IPS-20b (cell line): ENCODE results near the gene CATSPERD.
A peak's percentile ranks its signal among the peaks of the same experiment; 100 is the strongest.
"Not testable (repeated sequence)": the region's sequence is repeated elsewhere in the genome, so short reads cannot be mapped to it uniquely, and the experiment has no call there.

Experiments used
- H3K27ac ChIP-seq: one replicate; pipeline ENCODE4 v1.5.1; 2013; ENCODE audit warnings: low read length
- H3K27me3 ChIP-seq: 2 replicates; pipeline ENCODE4 v1.6.1; 2013; ENCODE audit warnings: mild to moderate bottlenecking, low read length, inconsistent platforms; ENCODE audit not compliant: insufficient read depth
- H3K36me3 ChIP-seq: 2 replicates; pipeline ENCODE4 v1.6.1; 2013; ENCODE audit warnings: low read depth, mild to moderate bottlenecking, inconsistent platforms, low read length, moderate library complexity; ENCODE audit not compliant: insufficient read depth
- H3K4me1 ChIP-seq: 2 replicates; pipeline ENCODE4 v1.6.1; 2013; ENCODE audit warnings: mild to moderate bottlenecking, control low read depth, inconsistent platforms, low read length, moderate library complexity; ENCODE audit not compliant: insufficient read depth
- H3K4me3 ChIP-seq: 2 replicates; pipeline ENCODE4 v1.5.1; 2013; ENCODE audit warnings: mild to moderate bottlenecking, low read length, inconsistent platforms
- H3K9ac ChIP-seq: 2 replicates; pipeline ENCODE4 v1.6.1; 2013; ENCODE audit warnings: low read depth, mild to moderate bottlenecking, inconsistent platforms, low read length, moderate library complexity
- H3K9me3 ChIP-seq: 2 replicates; pipeline ENCODE4 v1.6.1; 2013; ENCODE audit warnings: mild to moderate bottlenecking, low read depth, low read length, inconsistent platforms; ENCODE audit not compliant: insufficient read depth

The CATSPERD gene

DNA sequence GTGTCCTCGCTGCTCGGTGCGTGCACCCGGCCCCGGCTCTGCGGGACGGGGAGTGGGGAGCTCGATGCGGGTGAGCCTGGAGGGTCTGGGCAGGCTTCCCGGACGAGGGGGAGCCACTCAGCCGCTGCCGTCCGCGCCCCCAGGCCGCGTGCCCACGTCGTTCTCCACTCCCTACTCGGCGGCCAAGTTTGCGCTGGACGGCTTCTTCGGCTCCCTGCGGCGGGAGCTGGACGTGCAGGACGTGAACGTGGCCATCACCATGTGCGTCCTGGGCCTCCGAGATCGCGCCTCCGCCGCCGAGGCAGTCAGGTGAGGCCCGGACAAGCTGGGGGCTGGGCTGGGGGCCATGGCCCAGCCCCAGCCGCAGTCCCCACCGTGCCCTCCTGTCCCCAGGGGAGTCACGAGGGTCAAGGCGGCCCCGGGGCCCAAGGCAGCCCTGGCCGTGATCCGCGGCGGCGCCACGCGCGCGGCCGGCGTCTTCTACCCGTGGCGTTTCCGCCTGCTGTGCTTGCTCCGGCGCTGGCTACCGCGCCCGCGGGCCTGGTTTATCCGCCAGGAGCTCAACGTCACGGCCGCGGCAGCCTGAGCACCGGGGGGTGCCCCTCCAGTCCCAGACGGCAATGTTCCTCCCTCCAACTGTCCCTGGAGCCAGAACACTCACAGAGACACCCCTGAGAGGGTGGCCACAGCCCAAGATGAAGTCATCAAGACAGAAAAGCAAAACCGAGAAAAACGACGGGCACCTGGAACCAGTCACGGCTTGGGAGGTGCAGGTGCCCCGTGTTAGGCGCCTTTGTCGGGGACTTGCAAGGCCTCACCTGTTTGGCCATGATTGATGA is 32.9 kb upstream of the CATSPERD start:
- no peak overlapping the region for H3K4me3 ChIP-seq
- H3K9ac ChIP-seq, result no peak overlapping the region
- H3K36me3 ChIP-seq, result peaks cover 17% of the 10 kb centered on the region
- no peaks in the 10 kb centered on the region for H3K27me3 ChIP-seq
- no peaks in the 10 kb centered on the region for H3K9me3 ChIP-seq
- no peak overlapping the region for H3K27ac ChIP-seq
- no peaks in the 10 kb centered on the region; the same call in 1 of the 2 replicates for H3K4me1 ChIP-seq

DNA sequence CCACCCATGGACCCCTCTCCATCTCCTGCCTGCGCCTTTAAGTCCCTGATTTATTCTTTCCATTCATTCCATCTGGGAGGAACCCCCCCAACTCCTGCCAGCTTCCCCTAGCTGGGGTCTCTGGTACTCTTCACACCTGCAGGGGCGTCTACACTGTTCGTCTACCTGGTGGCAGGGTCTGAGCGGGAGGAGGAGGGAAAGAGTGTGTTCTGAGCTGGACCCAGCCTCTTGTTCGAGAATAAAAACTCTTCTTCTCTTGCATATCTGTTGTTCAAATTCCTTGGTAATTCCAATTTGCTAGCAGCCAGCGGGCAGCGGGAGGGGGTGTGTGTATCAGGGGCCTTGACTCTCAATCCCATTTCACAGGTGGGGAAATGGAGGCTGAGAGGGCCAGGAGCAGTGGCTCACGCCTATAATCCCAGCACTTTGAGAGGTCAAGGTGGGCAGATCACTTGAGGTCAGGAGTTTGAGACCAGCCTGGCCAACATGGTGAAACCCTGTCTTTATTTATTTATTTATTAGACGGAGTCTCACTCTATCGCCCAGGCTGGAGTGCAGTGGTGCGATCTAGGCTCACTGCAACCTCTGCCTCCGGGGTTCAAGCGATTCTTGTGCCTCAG is 32.1 kb upstream of the CATSPERD start:
- not testable (repeated sequence) for H3K4me1 ChIP-seq, H3K27me3 ChIP-seq, H3K27ac ChIP-seq, H3K9ac ChIP-seq, H3K4me3 ChIP-seq, H3K9me3 ChIP-seq
- H3K36me3 ChIP-seq, result peaks cover 25% of the 10 kb centered on the region

DNA sequence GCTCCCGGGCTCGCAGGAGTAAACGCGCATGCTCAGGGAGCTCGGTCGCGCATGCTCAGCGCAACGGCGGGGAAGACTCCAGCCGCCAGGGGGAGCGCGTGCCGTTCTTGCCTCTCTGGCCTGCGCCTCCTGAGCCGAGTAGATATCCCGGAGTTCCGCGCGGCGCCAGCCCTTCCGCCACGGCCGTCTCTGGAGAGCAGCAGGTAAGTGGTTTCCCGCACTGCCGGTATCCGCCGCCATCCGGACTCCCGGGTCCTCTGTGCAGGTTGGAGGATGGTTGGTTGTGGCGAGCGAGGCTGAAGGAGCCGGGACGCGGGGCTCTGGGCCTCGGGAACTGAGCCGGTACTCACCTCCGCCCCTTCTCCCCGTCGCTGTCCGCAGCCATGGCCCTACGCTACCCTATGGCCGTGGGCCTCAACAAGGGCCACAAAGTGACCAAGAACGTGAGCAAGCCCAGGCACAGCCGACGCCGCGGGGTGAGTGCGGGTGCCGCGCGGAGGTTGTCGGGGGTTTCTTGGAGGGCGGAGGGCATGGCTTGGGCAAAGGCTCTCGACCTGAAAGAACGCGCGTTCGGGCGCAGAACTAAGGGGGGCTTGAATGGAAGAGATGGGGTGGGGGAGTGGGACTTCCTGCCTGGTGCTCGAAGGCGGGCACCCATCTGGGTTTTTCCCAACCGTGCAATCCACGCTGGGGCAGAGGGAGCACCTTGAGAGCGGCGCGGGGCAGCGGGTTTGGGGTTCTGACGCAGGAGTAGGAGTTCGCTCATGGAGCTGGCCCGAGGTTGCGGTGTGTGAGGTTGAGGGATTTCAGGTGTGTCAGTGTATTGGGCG is 30.1 kb upstream of the CATSPERD start, which contains the start of gene RPL36:
TSS of gene RPL36 (plus strand) at position 171 of the 830 bp plus-strand sequence. CDS start at position 384, 213 bp downstream.
- no peaks in the 10 kb centered on the region for H3K9me3 ChIP-seq
- peak within 1 kb of the TSS; percentile 100 for H3K9ac ChIP-seq
- H3K4me3 ChIP-seq, result peak within 1 kb of the TSS; percentile 98
- peaks cover 45% of the 10 kb centered on the region for H3K36me3 ChIP-seq
- no peaks in the 10 kb centered on the region for H3K27me3 ChIP-seq
- peak within 1 kb of the TSS; percentile 98 for H3K27ac ChIP-seq
- no peaks in the 10 kb centered on the region; the same call in 1 of the 2 replicates for H3K4me1 ChIP-seq

DNA sequence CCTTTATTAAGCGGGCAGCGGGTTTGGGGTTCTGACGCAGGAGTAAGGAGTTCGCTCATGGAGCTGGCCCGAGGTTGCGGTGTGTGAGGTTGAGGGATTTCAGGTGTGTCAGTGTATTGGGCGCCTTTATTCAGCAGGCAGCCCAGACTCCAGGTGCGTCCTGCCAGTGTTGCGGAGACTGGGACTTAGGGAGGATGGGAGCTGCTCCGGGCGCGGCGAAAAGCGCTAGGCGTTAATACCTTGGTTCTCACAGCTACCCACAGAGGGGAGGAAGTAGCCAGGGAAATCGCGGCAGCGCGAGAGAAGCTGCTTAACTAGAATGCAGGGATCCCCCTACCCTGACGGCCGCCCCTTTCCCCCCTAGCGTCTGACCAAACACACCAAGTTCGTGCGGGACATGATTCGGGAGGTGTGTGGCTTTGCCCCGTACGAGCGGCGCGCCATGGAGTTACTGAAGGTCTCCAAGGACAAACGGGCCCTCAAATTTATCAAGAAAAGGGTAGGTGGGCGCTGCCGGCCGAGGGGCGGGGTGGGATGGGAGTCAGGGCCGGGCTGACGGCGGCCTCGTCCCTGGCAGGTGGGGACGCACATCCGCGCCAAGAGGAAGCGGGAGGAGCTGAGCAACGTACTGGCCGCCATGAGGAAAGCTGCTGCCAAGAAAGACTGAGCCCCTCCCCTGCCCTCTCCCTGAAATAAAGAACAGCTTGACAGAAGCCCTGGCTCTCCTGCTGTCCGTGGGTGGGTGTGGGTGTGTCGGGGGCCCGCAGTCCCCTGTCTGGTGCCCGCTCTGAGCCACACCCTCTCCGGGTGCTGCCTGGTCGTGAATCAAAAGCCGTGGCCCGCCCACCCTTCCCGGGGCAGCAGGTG is 29.2 kb upstream of the CATSPERD start:
- Histone ChIP-seq H3K27ac (peak overlapping the region; percentile 98), H3K9me3 (no peaks in the 10 kb centered on the region), H3K4me3 (peak overlapping the region; percentile 98), H3K27me3 (no peaks in the 10 kb centered on the region), H3K9ac (peak overlapping the region; percentile 100), H3K36me3 (peaks cover 53% of the 10 kb centered on the region), H3K4me1 (no peaks in the 10 kb centered on the region; the same call in 1 of the 2 replicates)

DNA sequence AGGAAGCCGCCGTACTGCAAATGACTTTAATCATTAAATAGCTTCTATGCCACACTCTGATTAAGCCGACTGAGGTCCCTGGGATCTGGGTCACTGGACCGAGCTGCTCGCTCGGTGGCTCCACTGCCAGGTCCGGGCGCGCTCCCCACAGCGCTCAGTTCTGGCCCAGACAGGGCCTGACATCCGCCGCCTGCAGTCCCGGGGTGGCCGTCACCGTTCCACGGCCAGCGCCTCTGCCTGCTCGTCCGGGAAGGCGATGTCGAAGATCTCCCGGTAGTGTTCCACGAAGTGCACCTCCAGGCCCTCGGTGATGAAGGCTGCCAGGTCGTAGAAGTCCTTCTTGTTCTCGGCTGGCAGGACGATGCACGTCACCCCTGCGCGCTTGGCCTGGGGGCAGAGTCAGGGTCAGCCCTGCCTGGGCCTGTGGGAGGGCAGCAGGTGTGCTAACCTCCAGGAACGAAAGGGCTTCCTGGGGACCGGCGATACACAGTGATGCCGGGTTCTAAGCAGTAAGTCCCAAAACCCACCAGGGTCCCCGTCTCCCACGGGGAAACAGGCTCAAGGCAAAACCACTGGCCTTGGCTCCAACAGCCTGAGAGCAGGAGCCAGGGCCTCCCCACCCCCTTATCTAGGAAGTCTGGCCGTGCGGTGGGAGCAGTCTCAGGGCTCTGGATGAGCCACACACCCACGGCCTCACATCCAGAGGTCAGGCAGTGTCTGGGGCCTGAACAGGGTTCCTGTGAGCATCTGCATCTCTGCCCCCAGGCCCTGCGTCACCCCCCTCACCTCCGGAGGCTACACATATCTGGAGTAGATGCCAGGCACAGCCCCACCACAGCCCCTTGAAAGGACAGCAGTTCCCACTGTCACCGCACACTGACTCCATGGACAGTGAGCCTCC is 28.4 kb upstream of the CATSPERD start:
- H3K9ac ChIP-seq, result 0 out of 2 replicates have a peak overlapping the region, but pooled peaks have one; percentile 8
- peak overlapping the region; percentile 98; the same call in 1 of the 2 replicates for H3K4me3 ChIP-seq

DNA sequence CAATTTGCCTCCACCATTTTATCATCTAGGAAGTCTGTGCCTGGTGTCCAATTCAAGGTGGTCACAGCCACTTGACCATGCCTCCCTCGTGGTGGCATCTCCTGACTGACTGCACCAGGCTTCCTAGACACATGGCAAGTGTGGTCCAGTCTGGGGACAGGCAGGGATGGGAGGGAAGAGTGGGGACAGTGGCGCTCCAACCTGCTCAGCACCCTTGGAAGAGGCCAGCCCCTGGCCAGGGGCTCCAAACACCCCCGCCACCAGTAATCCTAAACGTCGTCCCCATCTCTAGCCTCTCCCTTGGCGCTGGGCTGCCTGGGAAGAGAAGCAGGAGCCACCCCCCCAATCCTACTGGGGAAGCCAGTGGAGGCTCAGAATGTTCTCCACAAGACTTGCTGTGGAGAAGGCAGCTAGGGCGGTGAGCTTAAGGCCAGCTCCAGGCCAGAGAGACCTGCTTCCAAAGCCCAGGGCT is 27.7 kb upstream of the CATSPERD start:
- Histone ChIP-seq H3K4me1 (no peaks in the 10 kb centered on the region), H3K9ac (0 out of 2 replicates have a peak overlapping the region, but pooled peaks have one; percentile 8), H3K27me3 (no peaks in the 10 kb centered on the region), H3K27ac (no peak overlapping the region), H3K36me3 (peaks cover 64% of the 10 kb centered on the region), H3K4me3 (no peak overlapping the region), H3K9me3 (no peaks in the 10 kb centered on the region)

More for the DNA sequence above, 28.4 kb upstream of the CATSPERD start:
- Histone ChIP-seq H3K9me3 (no peaks in the 10 kb centered on the region), H3K27me3 (no peaks in the 10 kb centered on the region), H3K4me1 (no peaks in the 10 kb centered on the region), H3K27ac (no peak overlapping the region), H3K36me3 (peaks cover 62% of the 10 kb centered on the region)

DNA sequence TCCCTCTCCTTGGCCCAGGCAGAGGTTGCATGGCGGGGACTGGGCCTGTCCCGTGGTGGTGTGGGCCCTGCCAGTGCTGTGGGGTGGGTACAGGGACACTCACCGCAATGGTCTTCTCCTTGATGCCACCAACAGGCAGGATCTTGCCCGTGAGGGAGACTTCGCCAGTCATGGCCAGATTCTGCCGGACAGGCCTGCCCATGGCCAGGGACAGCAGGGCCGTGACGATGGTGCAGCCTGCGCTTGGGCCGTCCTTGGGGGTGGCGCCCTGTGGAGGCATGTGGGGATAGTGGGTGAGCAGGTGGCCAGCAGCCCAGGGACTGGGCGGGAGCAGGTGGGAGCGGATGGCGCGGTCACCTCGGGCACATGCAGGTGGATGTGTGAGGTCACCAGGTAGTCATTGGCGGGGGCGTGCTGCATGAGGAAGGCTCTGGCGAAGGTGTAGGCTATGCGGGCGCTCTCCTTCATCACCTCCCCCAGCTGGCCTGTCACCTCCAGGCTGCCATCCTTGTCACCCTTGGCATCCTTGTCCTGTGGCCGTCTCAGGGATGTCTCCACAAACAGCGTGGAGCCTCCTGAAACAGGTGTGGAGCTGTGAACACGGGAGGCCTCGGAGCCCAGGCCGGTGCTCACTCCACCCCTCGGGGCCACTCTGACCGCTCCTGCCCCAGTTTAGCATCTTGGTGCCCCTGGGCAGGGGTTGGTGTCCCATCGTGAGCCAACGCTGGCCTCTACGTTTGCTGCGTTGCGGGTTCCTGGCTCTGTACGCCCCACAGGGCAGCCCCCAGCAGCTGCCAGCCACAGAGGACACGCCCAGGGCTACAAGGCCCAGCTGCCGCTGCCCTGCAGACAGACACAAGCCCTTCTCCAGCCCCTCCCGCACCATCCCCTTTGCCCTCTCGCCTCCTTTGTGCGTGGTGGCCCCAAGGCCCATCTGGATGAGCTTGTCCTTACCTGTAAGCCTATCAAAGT is 27.0 kb upstream of the CATSPERD start:
- no peaks in the 10 kb centered on the region for H3K4me1 ChIP-seq
- H3K27ac ChIP-seq, result no peak overlapping the region
- no peaks in the 10 kb centered on the region for H3K27me3 ChIP-seq
- peaks cover 69% of the 10 kb centered on the region for H3K36me3 ChIP-seq
- H3K9ac ChIP-seq, result no peak overlapping the region
- no peaks in the 10 kb centered on the region for H3K9me3 ChIP-seq
- no peak overlapping the region for H3K4me3 ChIP-seq

DNA sequence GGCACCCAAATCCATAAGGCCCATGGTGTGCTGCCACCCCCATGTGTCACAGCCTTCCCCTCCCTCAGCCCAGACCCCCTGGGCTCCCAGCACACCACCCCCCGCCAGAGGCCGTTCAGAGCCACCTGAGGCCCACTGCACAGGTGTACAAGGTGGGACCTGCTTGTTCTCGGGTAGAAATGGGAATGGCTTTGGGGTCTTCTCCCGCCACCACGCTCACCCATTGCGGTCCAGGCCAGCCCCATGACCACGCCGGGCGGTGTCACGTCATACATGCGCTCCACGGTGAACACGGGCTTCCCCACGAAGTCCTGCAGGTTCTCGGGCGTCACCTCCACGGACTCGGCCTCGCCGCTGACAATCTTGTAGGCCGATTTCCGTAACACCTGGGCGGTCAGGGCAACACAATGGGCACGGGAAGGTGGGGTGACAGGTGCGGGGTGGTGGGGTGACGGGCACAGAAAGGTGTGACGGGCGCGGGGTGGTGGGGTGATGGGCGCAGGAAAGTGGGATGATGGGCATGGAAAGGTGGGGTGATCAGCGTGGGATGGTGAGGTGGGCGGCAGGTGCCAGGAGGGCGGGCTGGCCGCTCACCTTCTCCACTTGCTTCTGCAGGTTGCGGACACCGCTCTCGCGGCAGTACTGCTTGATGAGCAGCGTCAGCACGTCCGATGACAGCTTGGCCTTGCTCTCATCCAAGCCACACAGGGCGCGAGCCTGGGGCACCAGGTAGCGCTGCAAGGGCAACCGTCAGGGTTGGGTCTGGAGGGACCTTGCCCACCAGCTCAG is 26.1 kb upstream of the CATSPERD start:
- Histone ChIP-seq H3K4me1 (no peaks in the 10 kb centered on the region), H3K4me3 (no peak overlapping the region), H3K36me3 (peaks cover 78% of the 10 kb centered on the region), H3K27me3 (no peaks in the 10 kb centered on the region), H3K9ac (no peak overlapping the region), H3K27ac (no peak overlapping the region), H3K9me3 (no peaks in the 10 kb centered on the region)
